NB4 (cell line): ENCODE data around the gene STARD10.

Experiments
- CTCF ChIP-seq: IDR thresholded peaks from one replicate; pipeline ENCODE4 v1.5.1; 2012; ENCODE audit warnings: low read depth, low read length
- POLR2A ChIP-seq: IDR thresholded peaks from 2 replicates; pipeline ENCODE4 v1.6.1; 2011; ENCODE audit warnings: mild to moderate bottlenecking; ENCODE audit not compliant: insufficient read length; ENCODE audit errors: extremely low read depth

- peak; percentile 63 for TF ChIP-seq CTCF
- TF ChIP-seq POLR2A: no peak
Measured at GRCh38 chr11:72812967-72813739, 19.3 kb upstream of the STARD10 start.
